IPS-11a (cell line): ENCODE results near the gene GPC4.
"Not testable (repeated sequence)": the region's sequence is repeated elsewhere in the genome, so short reads cannot be mapped to it uniquely, and the experiment has no call there.

Experiments
- H3K4me3 ChIP-seq: one replicate; pipeline ENCODE4 v1.5.1; 2013; ENCODE audit warnings: low read depth, low read length, control low read depth

Gene GPC4

DNA sequence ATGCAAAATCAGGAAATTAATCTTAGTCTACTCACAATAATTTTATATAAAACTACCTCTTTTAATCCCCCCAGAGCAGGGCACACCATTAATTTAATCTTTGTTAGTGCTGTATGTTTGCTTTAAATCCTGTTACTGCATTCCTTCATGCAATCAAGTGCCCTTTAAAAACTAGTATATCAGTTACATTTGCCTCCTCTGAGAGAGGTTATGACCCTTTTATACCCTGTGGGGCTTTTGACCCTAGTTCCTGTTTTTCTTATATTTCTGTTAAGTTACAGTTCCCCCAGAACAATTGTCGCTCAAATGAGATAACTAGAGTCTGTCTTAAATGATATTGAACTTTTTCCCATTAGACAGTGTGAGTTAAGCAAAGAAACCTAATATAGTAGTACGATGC lies 46.2 kb downstream of the GPC4 start:
- no peak overlapping the region for H3K4me3 ChIP-seq

DNA sequence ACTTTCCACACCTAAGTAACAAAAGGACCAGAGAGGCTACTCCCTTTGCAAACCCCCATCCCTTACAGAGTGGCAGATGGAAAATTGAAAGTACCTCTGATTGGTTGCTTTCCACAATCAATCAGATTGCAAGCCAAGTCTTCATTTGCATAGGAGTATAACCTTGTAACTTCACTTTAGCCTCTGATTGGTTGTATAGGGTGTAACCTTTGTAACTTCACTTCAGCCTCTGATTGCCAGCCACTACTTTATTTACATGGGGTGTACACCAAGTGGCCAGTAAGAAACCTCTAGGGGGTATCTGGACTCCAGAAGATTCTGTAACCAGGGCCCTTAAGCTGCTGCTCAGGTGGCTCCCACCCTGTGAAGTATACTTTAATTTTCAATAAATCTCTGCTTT lies 48.6 kb downstream of the GPC4 start:
- no peak overlapping the region for H3K4me3 ChIP-seq

GRCh38 chrX:133365871-133366611 lies 49.2 kb downstream of the GPC4 start:
- H3K4me3 ChIP-seq: no peak overlapping the region

GRCh38 chrX:133364865-133365264 lies 50.4 kb downstream of the GPC4 start:
- H3K4me3 ChIP-seq: no peak overlapping the region

GRCh38 chrX:133364196-133364595 lies 51.1 kb downstream of the GPC4 start:
- H3K4me3 ChIP-seq: no peak overlapping the region

DNA sequence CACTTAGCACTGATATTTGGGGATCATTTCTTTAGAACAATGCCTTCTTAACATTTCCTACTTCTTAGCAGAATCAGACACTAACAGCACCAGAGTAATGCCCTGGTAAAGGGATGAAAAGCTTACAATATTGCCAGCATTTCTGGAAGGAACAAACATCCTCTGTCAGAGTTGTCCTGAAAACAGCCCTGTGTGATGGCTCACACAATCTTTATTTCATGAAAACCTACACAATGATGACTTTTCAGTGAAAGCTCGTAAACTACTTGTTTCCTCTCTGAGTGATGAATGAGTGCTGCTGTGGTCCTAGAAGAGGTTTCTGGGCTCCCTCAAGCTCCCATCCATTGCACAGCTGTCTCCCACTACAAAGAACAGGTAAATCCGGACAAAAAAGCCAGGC lies 52.8 kb downstream of the GPC4 start:
- H3K4me3 ChIP-seq: no peak overlapping the region

DNA sequence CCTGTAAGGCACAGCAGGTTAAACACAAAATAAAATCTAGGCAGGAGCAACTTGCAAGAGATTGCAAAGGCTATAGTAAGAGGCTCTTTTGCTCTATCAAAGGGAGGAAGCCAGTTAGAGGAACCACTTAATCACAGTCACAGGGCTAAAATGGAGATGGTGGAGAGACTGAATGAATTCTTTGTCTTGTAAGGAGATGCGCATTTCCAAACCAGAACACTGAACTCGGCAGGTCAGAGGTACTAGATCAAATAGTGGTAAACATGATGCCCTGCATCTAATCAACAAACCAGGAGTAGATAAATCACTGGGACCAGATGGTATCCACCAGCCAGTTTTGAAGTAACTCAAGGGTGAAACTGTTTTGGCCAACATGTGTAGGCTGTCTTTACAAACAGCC lies 55.8 kb downstream of the GPC4 start:
- no peak overlapping the region for H3K4me3 ChIP-seq

DNA sequence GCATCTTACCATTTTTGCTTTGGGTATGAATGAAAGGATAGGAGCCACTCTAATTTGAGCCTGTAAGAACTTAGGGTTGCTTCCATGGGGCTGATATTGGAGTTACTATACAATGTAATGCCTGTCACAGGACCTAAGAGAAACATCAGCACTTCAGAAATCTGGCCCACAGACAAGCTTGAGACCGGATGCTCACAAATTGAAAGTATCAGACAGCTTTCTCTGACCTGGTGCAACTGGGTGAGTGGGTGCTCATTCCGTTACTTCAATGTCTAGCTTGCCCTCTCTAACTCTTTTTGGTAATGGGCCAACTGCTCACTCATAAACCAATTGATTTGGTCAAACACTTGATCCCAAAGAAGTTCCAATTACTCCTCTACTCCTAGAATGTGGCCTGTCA lies 62.1 kb downstream of the GPC4 start:
- H3K4me3 ChIP-seq: no peak overlapping the region

GRCh38 chrX:133350751-133351150 lies 64.5 kb downstream of the GPC4 start:
- no peak overlapping the region for H3K4me3 ChIP-seq

DNA sequence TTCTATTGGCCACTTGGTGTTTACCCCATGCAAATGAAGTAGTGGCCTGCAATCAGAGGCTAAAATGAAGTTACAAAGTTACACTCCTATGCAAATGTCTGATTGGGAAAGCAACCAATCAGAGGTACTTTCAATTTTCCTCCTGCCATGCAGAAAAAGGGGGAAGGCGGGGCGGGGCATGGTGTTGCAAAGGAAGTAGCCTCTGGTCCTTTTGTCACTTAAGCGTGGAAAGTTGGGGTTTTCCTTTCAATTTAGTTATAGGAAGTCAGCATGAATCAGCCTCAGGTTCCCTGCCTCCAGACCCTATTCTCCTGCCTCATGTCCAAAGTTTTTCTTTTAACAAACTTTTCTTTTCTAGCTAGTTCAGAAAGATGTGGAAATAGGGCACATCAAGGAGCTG lies 69.3 kb downstream of the GPC4 start:
- no peak overlapping the region for H3K4me3 ChIP-seq

DNA sequence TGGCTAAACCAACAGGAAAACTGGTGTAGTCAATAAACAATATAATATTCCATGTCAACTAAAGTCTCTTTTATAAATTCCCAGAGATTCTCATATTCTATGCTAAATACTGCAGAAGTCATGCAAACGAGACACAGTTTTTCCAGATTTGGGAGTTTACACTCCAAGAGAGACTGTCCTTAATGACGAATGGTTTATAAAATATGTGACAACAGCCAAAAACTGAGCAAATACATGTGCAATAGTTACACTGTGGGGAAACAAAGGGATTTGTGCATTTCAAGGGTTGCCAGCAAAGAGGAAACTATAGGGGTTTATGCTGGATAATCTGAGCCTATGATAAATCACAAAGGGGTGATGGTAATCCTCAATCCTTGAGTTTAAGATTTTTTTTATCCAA lies 75.7 kb downstream of the GPC4 start:
- H3K4me3 ChIP-seq: no peak overlapping the region

GRCh38 chrX:133337250-133337649 lies 78.0 kb downstream of the GPC4 start:
- H3K4me3 ChIP-seq: no peak overlapping the region

GRCh38 chrX:133335027-133335426 lies 80.3 kb downstream of the GPC4 start:
- H3K4me3 ChIP-seq: no peak overlapping the region

DNA sequence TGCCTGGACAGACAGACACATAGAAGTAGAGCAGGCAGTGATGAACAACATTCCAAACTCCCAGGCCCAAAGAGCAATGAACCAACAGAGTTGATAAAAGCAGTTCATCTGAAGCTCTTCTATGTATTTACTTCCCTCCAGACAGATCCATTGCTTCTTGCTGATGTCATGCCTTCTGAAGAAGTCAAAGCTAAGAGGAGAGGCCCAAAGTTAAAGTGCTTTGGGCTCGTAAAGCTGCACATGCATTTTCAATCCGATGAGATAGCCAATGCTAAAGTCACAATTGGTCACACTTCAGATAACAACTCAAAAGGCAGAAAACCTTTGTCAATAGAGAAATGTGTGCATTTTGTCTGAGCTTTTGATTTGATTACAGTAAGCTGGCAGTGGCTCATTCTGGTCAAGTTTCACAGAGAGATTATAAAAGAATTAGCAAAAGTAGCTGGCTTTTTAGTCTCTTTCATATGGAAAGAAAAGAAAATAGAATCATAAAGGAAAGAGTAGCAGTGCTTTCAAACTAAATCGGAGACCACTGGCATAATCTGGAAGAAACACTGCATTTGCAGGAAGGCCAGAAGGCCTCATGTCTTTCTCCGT lies 82.0 kb downstream of the GPC4 start:
- H3K4me3 ChIP-seq: no peak overlapping the region

DNA sequence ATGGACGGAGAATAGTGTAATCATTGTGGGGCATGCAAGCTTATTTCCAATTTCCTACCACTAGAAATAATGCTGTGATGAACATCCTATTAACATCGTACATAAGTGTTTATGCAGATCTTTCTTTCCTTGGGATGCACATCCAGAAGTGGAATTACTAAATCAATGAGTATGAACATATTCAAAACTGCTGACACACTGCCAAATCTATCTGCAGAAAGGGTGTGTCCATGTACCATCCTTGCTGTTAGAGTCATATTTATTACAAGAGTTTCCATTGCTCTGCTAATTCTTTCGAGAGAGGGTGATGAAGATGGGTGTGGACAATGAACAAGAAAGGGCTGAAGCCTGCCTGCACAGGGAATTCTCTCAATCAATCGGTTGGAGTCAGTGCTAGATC lies 82.6 kb downstream of the GPC4 start:
- no peak overlapping the region for H3K4me3 ChIP-seq

DNA sequence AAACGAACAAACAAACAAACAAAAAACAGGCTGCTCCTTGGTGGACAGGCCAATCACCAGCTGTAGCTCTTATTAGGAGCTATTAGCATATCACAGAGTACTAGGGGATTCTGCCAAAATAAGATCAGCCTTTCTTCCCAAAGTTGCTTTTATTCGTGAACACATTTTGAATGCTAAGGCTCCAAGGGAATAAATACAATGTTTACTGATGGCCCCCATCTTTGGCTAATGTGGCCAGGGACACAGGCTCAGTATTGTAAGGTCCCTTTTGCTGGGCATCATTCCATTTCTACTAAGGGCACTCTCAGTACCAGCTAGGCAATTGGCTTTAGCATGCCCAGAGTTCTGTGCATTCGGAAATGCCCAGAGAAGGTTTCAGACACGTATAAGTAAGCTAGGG lies 84.3 kb downstream of the GPC4 start:
- H3K4me3 ChIP-seq: no peak overlapping the region

DNA sequence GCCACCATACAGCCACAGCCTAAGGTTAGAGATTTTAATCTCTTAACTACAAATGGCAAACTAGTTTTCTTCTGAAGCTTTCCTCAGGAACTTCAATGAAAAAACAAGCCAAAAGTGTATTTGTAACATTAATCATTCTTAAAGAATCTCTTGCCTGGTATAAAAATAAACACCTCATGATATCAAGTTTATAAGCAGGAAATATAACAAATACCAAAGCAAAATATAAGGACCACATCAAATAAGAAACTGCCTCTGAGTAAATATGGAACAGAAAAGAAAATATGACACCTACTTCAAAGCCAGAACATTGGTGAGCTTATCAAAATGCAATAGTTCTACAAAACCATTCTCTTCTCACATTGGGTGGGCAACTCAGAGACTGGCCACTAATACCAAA lies 89.9 kb downstream of the GPC4 start:
- no peak overlapping the region for H3K4me3 ChIP-seq

DNA sequence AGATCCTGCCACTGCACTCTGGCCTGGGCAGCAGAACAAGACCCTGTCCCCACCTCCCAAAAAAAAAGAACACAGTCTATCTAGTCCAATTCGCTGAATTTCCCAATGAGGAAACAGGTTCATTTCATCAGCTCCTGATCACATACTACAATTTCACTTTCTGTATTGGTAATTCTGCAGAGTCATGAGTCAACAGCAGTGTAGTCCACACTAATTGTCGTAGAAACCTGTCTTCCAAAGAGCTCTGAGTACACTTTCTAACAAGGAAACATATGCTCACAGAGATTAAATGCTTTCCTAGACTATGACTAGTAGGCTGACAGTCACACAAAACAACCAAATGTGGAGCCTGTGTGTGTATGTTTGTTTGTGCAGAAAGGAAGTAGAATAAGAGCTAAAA lies 91.9 kb downstream of the GPC4 start:
- no peak overlapping the region for H3K4me3 ChIP-seq

GRCh38 chrX:133322269-133322668 lies 93.0 kb downstream of the GPC4 start:
- H3K4me3 ChIP-seq: not testable (repeated sequence)

- H3K4me3 ChIP-seq: no peak overlapping the region
These were observed 93.8 kb downstream of the GPC4 start for GRCh38 chrX:133321451-133321850.

DNA sequence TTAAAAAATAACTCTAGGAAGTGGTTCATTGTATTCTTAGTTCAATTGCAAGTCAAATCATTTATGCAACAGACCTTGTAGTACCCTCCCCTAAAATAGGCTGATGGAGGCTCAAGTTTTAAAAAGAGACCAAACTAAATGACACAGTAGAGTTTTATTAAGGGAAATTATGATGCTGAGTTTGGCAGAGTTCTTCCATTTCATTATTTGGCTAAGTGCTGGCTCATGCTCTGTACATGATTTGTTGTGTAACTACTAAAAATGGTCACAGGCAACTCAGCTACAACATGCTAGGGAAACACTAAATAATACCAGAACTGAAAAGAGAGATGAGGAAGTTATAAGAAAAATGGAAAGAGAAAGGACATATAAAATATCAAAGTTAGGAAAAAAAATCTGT lies 101.0 kb downstream of the GPC4 start:
- H3K4me3 ChIP-seq: no peak overlapping the region

DNA sequence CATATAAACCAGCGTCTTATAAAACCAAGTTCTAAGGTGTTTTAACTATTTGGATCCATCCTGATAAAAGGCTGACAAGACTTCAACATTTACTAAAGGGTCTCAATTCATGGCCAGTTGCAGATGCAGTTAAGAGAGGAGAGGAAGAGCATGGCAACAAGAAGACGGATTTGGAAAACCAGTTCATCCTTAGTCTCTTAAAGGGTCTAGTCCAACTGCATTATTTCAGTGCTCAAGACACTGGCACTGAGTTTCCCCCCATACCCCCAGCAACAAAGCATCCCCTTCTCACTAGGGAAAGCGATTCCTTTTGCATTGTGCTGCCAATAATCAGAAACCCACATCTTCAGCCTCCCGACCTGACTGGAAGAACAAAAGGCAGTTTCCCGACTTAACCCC lies 106.8 kb downstream of the GPC4 start:
- H3K4me3 ChIP-seq: no peak overlapping the region
